K562 (cell line): ENCODE results near the gene STRIP1. TPM values are rescaled to one million over a fixed set of nuclear protein-coding genes. Genes with fewer than 3 reads are reported as not detected.

Experiments
- CBFA2T2 ChIP-seq: fragments of 450-650 bp; conservative IDR thresholded peaks from 2 replicates; pipeline ENCODE4 v1.6.1; 2017; ENCODE audit warnings: mild to moderate bottlenecking
- CBFA2T3 ChIP-seq: fragments of 450-650 bp; IDR thresholded peaks from 2 replicates; pipeline ENCODE4 v1.6.1; 2017
- MAFK ChIP-seq: IDR thresholded peaks from 2 replicates; pipeline ENCODE4 v1.6.1; 2011; ENCODE audit warnings: low read length, improper control_type of control experiment
- MAZ ChIP-seq, 2 experiments: fragments of 450-650 bp in 1 of 2; sonication (generic) in 1 of 2; formaldehyde crosslinking; IDR thresholded peaks in 1 of 2; conservative IDR thresholded peaks in 1 of 2; 2 replicates each; pipeline versions ENCODE4 v1.4.0 to v1.5.0; 2020; ENCODE audit warnings: mild to moderate bottlenecking in 1 of 2, missing genetic modification reagents in 1 of 2
- MEF2D ChIP-seq: conservative IDR thresholded peaks from 2 replicates; pipeline ENCODE4 v1.6.1; 2016; ENCODE audit warnings: low read depth, missing genetic modification characterization, missing compliant biosample characterization
- MYNN ChIP-seq, 2 experiments: sonication (generic); formaldehyde crosslinking in 1 of 2; IDR thresholded peaks; 2 replicates each; pipeline versions ENCODE4 v1.5.0 to v1.6.1; 2016 to 2020; ENCODE audit warnings: antibody characterized with exemption in 1 of 2, missing genetic modification reagents in 1 of 2
- NBN ChIP-seq: fragments of 450-650 bp; IDR thresholded peaks from 2 replicates; pipeline ENCODE4 v1.6.1; 2016; ENCODE audit warnings: low read depth, mild to moderate bottlenecking
- NCOA1 ChIP-seq: fragments of 450-650 bp; IDR thresholded peaks from 2 replicates; pipeline ENCODE4 v1.6.1; 2016; ENCODE audit warnings: low read depth
- NFATC3 ChIP-seq: fragments of 450-650 bp; IDR thresholded peaks from 2 replicates; pipeline ENCODE4 v1.6.1; 2017; ENCODE audit warnings: mild to moderate bottlenecking
- U2AF2 ChIP-seq: fragments of 200-400 bp; formaldehyde crosslinking; optimal IDR thresholded peaks from 2 replicates; pipeline ENCODE3; 2017; ENCODE audit warnings: low read depth, mild to moderate bottlenecking, low read length
- ZNF316 ChIP-seq: fragments of 450-650 bp; IDR thresholded peaks from 2 replicates; pipeline ENCODE4 v1.6.1; 2016
- ZNF584 ChIP-seq: fragments of 200-800 bp; sonication (Bioruptor generic); IDR thresholded peaks from 2 replicates; pipeline ENCODE4 v1.6.1; 2016; ENCODE audit warnings: low read depth, mild to moderate bottlenecking, missing genetic modification characterization, missing compliant biosample characterization
- polyA plus RNA-seq, 8 experiments: library from polyadenylated mRNA; depleted of rRNA in 4 of 8; stranded (reverse) in 5 of 8; unstranded in 3 of 8; fragments of >200 nt; fragmentation: Nextera tagmentation in 2 of 8; fragmentation: Illumina TruSeq in 1 of 8; extraction: Ambion mirVana in 2 of 8; extraction: Trizol in 1 of 8; gene quantifications; 2 replicates each; pipeline versions ENCODE4 v1.2.1 to v1.2.3, GENCODE V29; 2011 to 2014; ENCODE audit warnings: inconsistent platforms in 1 of 8, missing spikeins in 1 of 8
- total RNA-seq, 7 experiments: library from RNA; depleted of rRNA in 6 of 7; stranded (reverse); fragments of >200 nt in 6 of 7; fragmentation: Illumina TruSeq in 2 of 7; extraction: Trizol in 2 of 7; gene quantifications; 2 replicates each; pipeline versions ENCODE4 v1.2.1 to v1.2.3, GENCODE V29; 2011 to 2021; ENCODE audit warnings: low replicate concordance in 1 of 7
- TF ChIP-seq, protein P1 (sequence below): fragments of 450-650 bp; IDR thresholded peaks from one replicate; pipeline ENCODE4 v1.6.1; 2018; ENCODE audit warnings: mild to moderate bottlenecking, moderate library complexity; ENCODE audit not compliant: partially characterized antibody
- TF ChIP-seq, protein P2 (sequence below): sonication (generic); formaldehyde crosslinking; IDR thresholded peaks from 2 replicates; pipeline ENCODE4 v1.8.1; 2023; ENCODE audit warnings: mild to moderate bottlenecking, missing genetic modification reagents
- TF ChIP-seq, protein P3 (sequence below): sonication (generic); formaldehyde crosslinking; IDR thresholded peaks from 2 replicates; pipeline ENCODE4 v1.8.1; 2023; ENCODE audit warnings: mild to moderate bottlenecking, missing genetic modification reagents, moderate library complexity
- TF ChIP-seq, protein P4 (sequence below): fragments of 450-650 bp; IDR thresholded peaks from 2 replicates; pipeline ENCODE4 v1.6.1; 2016
- TF ChIP-seq, protein P5 (sequence below), 2 experiments: fragments of 450-650 bp; conservative IDR thresholded peaks; 2 replicates each; pipeline ENCODE4 v1.6.1; 2017; ENCODE audit warnings: mild to moderate bottlenecking in 2 of 2, moderate library complexity in 2 of 2
- TF ChIP-seq, protein P6 (sequence below): IDR thresholded peaks from 2 replicates; pipeline ENCODE4 v1.6.1; 2012; ENCODE audit warnings: low read depth, low read length, improper control_type of control experiment, borderline replicate concordance

STRIP1 gene
- total and polyA plus RNA-seq, 9 of the 15 experiments (the other 6 are each of a cell fraction or from before 2014, with no cell fraction given): 9.9 to 42.3 (median 32.0) TPM

DNA sequence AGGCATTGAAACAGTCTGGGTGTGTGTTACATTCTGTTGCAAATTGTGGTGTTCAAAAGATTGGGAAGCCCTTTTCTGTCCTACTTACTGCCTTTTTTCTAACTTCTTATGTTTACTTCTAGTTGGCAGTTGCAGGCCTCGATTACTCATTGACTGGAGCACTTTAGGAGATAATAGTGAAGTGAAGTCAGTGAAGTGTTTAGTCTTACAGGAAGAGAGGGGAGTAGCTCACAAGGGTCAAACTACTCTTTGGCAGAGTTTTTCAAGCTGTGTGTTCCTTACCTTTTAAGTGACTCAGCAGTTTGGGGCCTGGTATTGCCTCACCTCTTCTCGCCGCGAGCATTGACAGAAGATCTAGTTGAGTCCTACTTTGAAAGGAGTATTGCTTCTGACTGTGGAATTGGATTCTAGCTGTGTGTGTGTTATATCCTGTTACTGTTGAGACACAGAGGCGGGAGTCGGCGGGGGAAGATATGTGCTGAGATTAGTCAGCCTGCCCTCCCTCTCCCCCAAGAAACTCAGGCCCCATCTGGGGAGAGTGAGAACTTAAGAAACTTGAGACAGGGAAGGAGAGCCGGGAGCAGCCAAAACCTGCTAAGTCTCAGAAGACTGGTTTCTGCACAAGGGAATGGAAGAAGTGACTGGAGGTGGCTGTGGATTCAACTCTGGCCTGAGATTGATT, 30.5 kb upstream of the STRIP1 start (continued):
- TF ChIP-seq, protein P1, sequence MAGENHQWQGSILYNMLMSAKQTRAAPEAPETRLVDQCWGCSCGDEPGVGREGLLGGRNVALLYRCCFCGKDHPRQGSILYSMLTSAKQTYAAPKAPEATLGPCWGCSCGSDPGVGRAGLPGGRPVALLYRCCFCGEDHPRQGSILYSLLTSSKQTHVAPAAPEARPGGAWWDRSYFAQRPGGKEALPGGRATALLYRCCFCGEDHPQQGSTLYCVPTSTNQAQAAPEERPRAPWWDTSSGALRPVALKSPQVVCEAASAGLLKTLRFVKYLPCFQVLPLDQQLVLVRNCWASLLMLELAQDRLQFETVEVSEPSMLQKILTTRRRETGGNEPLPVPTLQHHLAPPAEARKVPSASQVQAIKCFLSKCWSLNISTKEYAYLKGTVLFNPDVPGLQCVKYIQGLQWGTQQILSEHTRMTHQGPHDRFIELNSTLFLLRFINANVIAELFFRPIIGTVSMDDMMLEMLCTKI: no peak
- TF ChIP-seq MAZ (CRISPR knock-in tag; conservative IDR thresholded peaks at IDR 0.05 in 1 of 2, IDR thresholded peaks at IDR 0.05 in 1 of 2) (peak in 1 of 2 experiments; percentile 44; a peak in 1 of 4 replicates), ZNF584 (CRISPR knock-in tag) (0 out of 2 replicates have a peak, but pooled peaks have one; percentile 41), CBFA2T3 (peak; percentile 71), ZNF316 (peak; percentile 99), NBN (peak; percentile 92), MYNN (IDR thresholded peaks at IDR 0.05) (no peak), MYNN (CRISPR knock-in tag; IDR thresholded peaks at IDR 0.05) (no peak), MEF2D (tag) (0 out of 2 replicates have a peak, but pooled peaks have one; percentile 38), MAFK (peak; percentile 94), CBFA2T2 (peak; percentile 2; the same call in 1 of the 2 replicates), NFATC3 (0 out of 2 replicates have a peak, but pooled peaks have one; percentile 17), NCOA1 (peak; percentile 26; the same call in 1 of the 2 replicates), U2AF2 (no peak)
- TF ChIP-seq, protein P2, sequence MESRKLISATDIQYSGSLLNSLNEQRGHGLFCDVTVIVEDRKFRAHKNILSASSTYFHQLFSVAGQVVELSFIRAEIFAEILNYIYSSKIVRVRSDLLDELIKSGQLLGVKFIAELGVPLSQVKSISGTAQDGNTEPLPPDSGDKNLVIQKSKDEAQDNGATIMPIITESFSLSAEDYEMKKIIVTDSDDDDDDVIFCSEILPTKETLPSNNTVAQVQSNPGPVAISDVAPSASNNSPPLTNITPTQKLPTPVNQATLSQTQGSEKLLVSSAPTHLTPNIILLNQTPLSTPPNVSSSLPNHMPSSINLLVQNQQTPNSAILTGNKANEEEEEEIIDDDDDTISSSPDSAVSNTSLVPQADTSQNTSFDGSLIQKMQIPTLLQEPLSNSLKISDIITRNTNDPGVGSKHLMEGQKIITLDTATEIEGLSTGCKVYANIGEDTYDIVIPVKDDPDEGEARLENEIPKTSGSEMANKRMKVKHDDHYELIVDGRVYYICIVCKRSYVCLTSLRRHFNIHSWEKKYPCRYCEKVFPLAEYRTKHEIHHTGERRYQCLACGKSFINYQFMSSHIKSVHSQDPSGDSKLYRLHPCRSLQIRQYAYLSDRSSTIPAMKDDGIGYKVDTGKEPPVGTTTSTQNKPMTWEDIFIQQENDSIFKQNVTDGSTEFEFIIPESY (CRISPR knock-in tag): 0 out of 2 replicates have a peak, but pooled peaks have one; percentile 23
- TF ChIP-seq, protein P3, sequence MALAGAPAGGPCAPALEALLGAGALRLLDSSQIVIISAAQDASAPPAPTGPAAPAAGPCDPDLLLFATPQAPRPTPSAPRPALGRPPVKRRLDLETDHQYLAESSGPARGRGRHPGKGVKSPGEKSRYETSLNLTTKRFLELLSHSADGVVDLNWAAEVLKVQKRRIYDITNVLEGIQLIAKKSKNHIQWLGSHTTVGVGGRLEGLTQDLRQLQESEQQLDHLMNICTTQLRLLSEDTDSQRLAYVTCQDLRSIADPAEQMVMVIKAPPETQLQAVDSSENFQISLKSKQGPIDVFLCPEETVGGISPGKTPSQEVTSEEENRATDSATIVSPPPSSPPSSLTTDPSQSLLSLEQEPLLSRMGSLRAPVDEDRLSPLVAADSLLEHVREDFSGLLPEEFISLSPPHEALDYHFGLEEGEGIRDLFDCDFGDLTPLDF (CRISPR knock-in tag): peak; percentile 24; the same call in 1 of the 2 replicates
- TF ChIP-seq, protein P4, sequence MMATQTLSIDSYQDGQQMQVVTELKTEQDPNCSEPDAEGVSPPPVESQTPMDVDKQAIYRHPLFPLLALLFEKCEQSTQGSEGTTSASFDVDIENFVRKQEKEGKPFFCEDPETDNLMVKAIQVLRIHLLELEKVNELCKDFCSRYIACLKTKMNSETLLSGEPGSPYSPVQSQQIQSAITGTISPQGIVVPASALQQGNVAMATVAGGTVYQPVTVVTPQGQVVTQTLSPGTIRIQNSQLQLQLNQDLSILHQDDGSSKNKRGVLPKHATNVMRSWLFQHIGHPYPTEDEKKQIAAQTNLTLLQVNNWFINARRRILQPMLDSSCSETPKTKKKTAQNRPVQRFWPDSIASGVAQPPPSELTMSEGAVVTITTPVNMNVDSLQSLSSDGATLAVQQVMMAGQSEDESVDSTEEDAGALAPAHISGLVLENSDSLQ: peak; percentile 34; the same call in 1 of the 2 replicates
- TF ChIP-seq, protein P5, sequence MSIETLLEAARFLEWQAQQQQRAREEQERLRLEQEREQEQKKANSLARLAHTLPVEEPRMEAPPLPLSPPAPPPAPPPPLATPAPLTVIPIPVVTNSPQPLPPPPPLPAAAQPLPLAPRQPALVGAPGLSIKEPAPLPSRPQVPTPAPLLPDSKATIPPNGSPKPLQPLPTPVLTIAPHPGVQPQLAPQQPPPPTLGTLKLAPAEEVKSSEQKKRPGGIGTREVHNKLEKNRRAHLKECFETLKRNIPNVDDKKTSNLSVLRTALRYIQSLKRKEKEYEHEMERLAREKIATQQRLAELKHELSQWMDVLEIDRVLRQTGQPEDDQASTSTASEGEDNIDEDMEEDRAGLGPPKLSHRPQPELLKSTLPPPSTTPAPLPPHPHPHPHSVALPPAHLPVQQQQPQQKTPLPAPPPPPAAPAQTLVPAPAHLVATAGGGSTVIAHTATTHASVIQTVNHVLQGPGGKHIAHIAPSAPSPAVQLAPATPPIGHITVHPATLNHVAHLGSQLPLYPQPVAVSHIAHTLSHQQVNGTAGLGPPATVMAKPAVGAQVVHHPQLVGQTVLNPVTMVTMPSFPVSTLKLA (conservative IDR thresholded peaks at IDR 0.05): peak; percentile 6 to 62; a peak in 1 of 4 replicates
- TF ChIP-seq, protein P6, sequence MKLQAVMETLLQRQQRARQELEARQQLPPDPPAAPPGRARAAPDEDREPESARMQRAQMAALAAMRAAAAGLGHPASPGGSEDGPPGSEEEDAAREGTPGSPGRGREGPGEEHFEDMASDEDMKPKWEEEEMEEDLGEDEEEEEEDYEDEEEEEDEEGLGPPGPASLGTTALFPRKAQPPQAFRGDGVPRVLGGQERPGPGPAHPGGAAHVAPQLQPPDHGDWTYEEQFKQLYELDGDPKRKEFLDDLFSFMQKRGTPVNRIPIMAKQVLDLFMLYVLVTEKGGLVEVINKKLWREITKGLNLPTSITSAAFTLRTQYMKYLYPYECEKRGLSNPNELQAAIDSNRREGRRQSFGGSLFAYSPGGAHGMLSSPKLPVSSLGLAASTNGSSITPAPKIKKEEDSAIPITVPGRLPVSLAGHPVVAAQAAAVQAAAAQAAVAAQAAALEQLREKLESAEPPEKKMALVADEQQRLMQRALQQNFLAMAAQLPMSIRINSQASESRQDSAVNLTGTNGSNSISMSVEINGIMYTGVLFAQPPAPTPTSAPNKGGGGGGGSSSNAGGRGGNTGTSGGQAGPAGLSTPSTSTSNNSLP: peak; percentile 57; the same call in 1 of the 2 replicates
